Left forelimb (tissue), 1 donor: Measurements from ENCODE around the gene RAB11FIP3.

Source experiments
- DNase-seq: peaks from one replicate; pipeline ENCODE4 v3.0.0-alpha.2; 2018; ENCODE audit warnings: low spot score

Gene RAB11FIP3

DNA sequence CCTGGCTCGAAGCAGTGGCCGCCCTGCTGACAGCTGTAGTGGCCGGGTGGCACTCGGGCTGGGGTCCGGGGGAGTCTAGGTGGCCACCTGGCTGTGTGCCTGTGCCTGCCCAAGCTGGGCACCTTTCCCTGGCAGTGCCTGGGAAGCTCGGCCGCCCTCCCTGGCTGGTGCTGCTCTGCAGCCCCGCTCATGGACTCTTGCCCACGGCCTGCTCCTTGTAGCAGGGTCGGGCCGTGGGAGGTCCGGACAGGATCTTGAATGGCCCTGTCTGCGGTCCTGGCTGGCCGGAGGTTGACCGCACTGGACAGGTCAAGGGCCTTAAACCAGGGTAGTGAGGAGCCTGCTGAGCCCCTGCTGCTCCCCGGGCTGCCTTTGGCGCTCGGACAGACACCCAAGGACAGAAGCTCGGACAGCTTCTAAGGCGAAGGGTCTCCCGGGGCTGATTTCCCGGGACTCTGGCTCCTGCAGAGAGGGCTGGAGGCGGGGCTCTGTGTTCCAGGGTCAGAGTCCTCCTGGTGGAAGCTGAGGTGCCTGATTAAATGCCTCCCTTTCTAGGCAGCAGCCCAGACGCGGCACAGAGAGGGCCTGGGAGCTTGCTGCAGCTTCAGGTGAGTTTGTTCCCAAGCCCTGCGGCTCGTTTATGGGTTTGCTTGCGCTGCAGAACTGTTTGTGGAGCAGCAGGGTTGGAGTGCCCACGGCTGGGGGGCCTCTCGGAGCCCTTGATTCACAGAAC is 108.1 kb downstream of the RAB11FIP3 start:
- no peak for DNase-seq

DNA sequence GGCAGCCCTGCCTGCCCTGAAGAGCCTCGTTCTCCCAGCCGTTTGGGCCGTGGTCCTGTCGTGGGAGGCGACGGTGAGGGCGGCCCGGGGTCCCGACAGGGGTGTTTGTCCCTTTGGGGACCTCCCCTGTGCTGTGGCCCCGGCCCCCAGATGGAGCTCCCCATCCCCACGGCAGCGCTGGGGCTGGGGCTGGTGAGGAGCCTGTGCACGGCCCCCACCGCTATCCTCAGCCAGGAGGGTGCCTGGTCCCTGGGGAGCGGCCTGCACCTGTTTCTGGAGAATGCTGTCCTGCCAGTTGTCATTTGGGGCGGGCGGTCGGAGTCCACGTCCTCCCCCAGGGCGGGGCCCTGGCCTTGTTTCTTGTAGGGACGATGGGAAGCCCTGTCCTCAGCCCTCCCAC is 108.7 kb downstream of the RAB11FIP3 start:
- no peak for DNase-seq

DNA sequence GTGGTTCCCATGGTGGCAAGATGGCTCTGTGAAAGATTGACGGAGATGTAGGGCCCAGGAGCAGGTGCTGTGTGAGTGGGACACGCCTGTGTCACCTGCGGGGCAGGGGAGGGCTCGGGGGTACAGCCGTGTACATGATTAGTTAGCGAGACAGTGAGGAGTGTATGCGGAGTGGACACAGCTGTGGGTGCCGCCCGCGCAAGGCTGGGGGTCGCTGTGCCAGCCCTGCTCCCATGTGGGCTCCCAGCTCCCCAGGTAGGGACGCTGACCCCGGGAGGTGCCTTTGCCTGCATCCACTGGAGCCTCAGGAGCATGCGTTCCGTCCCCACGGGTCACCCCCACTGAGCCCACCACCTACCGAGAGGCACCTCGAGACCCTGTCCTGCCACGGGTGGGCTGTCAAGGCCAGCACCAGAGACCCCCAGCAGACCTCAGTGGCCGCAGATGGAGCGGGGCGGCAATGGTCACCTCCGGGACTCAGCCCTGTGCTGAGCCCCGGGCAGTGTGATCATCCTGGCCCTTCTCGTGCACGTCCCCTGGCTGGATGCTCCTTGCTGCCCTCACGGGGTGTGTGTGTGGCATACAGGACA is 109.5 kb downstream of the RAB11FIP3 start:
- no peak for DNase-seq

DNA sequence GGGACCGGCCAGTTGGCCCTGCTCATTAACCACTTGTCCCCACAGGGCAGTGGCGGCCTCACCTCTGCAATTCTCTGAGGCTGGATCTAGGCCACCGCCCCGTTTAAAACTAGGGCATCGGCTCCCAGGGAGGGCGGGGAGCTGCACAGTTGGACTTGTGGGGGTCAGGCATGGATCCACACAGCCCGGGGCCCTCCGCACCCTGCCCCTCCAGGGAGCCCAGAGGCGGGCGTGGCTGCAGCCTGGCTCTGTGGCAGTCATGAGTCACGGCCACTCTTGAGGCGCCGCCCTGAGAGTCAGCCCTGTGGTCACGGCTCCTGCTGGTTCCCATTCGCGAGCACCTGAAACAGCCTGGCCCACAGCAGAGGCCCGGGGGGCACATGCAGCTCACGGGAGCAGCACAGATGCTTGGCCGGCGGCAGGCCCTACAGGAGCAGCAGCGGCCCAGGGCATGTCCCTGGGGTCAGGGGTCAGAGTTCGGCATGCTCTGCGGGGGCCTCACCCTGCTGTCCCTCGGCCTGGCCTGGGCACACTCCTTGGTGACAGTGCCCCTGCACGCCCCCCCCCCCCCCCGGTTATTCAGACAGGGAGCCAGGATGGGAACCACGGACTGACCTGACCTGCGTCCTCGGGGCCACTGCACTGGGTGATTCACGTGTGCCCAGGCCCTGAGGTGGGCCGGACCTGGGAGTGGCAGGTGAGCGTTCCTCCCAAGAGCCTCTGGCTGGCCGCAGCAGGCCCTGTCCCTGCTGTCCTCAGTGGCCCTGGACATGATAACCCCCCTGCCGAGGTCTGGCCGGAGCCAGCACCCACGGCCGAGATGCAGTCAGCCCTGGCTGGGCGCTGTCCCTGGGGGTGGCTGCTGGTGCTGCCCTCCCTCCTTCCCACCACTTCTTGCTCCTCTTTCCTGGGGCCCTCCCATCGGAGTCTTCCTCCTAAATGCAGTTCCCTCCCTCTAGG is 110.3 kb downstream of the RAB11FIP3 start:
- no peak for DNase-seq

DNA sequence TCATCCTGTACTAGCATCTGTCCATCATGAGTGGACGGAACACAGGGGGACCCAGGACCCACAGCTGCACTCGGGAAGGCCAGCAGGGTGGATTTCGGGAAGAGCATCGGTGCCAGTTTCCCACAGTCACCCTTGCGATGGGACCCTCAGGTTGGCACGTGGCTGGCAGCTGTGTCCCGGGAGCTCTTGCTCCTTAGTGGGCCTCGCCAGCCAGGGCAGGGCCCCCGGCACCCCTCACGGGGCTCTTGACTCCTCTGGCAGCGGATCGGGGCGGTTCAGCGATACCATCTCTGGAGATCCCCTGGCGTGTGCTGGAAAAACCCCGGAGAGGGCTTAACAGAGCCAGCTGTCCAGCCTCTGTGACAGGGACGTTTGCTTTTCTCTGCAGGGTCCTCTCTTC is 111.3 kb downstream of the RAB11FIP3 start:
- DNase-seq: no peak

DNA sequence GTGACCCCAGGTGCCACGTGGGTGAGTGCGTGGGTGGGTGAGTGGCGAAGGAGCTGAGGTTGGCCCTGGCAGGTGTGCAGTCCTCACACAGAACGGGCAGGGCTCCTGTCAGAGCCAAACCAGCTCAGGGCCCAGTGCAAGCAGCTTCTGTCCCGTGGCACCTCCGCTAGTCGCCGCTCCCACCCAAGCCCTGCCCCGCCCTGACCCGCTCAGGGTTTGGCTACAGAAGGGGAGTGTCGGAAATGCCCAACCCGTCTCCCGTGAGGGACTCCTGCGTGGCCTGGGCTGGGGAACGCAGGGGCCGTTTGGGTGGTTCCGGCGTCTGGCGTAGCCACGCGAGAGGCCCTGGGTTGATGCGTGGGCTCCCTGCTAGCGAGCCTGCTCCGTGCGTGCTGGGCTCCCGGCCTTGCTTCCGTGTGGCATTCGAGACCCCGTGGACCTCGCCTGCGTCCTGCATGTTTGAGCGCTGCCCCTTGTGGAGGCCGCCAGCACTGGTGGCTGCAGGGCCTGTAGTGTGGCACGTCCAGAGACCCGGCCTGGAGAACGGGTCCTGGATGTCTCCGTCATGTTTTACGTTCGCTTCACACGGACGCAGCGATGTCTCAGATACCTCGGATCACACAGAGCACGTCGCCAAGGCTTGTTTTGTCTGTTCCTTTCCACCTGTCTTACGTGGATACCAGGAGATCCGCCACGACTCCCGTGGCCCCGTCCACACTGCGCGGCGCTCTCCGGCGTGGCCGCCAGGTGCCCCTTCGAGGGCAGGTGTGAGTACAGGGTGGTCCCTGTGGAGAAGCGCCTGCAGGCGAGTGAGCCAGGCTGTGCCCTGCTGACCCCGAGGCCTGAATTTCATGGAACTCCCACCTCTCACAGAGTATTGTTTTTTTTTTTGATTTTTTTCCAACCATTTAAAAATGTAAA is 112.2 kb downstream of the RAB11FIP3 start:
- no peak for DNase-seq

DNA sequence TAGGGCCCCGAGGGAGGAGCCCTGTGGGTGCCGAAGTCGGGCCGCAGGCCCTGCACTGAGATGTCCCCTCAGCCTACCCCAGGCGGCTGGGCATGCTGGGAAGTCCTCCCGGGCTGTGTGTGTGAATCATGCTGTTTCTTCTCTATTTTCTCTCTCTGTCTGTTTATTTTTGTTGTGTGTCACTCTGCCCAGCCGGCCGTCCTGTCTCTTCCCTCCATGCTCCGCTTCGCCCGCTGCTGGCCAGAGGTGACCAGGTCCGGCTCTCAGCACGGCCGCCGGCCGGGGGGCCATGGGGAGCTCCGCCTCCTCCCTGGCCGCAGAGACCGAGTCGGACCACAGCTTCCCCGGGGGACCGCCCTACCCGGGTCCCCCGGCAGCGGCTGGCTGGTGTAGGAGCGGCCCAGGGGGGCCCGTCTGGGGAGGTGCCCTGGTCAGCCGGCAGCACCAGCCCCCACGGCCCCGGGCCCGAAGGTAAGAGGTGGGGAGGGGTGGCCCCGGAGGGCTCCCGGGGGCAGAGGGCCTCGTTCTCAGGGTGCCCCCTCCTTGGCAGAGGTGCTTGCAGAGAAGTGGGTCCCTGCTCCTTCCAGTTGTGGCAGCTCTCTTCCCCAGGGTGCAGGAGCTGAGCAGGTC is 114.6 kb downstream of the RAB11FIP3 start:
- DNase-seq: no peak

DNA sequence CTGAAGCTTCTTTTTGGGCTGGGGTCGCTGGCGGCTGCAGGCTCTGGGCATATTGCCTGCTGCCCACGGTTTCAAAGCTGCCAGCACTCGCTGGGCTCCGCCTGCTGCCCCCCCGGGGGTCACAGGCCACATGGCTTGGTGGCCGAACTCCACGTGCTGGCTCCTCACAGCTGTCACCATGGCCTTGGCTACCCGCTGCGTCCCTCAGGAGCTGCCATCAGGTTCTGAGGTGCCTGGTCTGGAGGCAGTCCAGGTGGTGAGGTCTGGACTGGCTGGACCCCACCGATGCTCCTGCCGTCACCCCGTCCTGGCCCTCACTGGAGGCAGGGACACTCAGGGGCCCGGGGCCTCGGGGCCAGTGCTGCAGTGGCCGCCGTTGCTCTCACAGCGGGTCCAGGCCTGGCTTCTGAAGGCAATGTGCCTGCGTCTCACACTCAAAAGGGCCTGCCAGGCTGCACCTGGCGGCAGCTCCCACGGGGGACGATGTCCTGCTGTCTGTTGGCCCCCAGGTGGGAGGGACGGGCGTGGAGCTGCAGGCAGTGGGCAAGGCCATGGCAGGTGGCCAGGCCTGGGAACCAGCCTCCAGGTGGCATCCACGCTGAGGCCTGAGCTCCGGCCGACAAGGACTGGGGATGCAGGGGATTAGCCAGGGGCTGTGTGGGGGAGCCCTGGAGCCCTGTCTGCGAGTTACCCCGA is 115.3 kb downstream of the RAB11FIP3 start:
- DNase-seq: no peak

DNA sequence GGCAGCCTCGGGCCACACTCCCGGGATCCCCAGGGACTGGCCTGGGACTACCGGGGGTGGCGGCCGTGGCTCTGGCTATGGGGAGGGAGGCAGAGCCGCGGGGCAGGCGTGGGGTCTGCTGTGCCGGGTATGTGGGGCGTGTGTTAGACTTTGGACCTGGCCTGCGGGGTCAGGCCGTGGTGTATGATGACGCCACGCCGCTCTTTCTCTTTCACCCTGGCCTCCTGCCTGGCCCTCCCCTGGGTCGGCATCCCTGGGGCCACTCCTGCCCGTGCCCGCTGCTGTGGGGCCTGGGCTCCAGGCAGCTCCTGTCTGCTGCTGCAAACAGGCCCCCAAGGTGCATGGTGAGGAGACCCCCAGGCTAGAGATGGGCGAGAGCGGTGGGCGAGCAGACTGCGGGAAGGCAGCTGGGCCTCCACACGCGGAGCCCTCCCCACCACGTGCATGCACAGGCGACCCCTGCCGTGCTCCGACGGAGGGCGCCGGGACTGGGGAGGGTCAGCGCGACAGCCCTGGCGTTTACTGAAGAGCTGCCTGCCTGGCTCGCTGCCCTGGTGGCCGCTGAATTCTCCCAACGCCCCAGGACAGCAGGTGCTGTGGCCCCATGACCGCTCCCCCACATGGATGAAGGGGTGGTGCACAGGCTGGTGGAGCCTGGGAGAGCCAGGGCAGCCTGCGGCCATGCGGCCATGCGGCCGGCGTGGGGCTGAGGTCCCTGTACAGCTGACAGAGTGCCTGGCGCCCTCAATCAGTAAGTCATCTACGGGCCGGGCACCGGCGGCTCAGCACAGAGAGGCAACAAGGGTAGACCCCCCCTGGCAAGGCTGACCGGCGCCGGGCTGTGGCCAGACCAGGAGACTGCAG is 118.1 kb downstream of the RAB11FIP3 start:
- no peak for DNase-seq

DNA sequence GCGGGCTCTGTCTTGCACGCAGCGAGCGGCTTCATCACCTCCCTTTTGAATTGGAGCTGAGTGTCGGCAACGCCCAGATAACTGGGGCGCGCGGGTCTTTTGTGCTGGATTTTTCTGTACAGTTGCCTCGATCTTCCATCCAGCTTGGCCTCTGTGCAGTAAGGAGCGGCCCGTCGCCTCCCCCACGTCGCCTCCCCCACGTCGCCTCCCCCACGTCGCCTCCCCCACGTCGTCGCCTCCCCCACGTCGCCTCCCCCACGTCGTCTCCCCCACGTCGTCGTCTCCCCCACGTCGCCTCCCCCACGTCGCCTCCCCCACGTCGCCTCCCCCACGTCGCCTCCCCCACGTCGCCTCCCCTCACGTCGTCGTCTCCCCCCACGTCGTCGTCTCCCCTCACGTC is 119.1 kb downstream of the RAB11FIP3 start:
- no peak for DNase-seq

DNA sequence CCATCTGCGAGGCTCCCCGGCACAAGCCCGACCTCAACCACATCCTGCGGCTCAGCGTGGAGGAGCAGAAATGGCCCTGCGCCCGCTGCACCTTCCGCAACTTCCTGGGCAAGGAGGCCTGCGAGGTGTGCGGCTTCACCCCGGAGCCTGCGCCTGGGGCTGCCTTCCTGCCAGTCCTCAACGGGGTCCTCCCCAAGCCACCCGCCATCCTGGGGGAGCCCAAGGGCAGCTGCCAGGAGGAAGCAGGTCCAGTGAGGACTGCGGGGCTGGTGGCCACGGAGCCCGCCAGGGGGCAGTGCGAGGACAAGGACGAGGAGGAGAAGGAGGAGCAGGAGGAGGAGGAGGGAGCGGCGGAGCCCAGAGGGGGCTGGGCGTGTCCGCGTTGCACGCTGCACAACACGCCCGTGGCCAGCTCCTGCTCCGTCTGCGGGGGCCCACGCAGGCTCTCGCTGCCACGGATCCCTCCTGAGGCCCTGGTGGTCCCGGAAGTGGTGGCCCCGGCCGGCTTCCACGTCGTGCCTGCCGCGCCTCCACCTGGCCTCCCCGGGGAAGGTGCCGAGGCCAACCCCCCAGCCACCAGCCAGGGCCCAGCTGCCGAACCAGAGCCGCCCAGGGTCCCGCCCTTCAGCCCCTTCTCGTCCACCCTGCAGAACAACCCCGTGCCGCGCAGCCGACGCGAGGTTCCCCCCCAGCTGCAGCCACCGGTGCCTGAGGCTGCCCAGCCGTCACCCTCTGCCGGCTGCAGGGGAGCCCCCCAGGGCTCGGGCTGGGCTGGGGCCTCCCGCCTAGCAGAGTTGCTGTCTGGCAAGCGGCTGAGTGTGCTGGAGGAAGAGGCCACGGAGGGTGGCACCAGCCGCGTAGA is 121.7 kb downstream of the RAB11FIP3 start:
- DNase-seq: no peak

DNA sequence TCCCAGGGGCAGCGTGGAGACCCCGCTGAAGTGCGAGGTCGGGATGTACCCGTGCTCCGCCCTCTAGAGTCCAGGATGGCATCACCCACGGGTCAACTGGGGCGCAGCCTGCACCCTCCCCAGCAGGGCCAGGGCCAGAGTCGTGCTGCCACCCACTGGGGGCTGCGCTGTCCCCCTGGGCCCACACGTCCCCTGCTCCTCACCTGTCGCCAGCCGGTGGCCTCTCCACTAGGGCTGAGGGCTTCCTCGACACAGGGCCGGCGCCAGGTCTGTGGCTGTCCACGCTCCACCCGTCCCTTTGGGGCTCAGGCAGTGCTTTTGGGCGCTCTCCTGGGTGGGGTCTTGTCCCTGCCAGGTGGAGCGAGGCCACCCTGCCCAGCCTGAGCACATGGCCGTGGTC is 123.1 kb downstream of the RAB11FIP3 start:
- DNase-seq: no peak

DNA sequence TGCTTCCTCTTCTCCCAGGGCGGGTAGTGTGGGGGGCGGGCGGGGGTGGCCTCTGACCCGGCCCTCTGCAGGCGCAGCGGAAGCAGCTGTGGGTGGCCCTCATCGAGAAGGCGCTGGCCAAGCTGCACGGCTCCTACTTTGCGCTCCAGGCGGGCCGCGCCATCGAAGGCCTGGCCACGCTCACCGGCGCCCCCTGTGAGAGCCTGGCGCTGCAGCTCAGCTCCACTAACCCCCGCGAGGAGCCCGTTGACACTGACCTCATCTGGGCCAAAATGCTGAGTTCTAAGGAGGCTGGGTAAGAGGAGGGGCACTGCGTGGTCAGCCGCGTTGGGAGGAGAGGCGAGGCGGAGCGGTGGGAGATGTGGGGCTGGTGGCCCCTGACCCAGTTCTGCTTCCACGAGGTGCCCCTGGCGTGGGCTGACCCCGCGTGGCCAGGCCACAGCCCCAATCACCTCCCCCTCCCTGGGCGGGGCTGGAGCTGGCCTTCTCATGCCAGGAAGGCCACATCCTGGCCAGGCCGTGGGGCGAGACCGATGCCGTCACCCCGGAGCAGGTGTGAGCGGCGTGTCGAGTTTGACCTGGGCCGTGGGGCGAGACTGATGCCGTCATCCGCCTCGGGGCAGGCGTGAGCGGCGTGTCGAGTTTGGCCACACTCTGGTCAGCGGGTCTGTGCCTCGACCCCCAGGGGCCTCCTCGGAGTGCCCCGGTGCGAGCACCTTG is 124.3 kb downstream of the RAB11FIP3 start:
- no peak for DNase-seq

DNA sequence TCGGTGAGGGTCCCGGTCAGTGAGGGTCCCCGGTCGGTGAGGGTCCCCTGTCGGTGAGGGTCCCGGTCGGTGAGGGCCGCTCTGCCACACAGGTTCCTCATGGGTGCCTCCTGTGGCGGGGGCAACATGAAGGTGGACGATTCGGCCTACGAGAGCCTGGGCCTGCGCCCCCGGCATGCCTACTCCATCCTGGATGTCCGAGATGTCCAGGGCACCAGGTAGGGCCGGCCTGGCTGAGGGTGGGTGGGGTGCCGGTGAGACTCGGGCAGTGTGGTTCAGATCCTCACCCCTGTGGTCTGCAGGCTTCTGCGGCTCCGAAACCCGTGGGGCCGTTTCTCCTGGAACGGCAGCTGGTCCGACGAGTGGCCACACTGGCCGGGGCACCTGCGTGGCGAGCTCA is 125.8 kb downstream of the RAB11FIP3 start:
- no peak for DNase-seq

DNA sequence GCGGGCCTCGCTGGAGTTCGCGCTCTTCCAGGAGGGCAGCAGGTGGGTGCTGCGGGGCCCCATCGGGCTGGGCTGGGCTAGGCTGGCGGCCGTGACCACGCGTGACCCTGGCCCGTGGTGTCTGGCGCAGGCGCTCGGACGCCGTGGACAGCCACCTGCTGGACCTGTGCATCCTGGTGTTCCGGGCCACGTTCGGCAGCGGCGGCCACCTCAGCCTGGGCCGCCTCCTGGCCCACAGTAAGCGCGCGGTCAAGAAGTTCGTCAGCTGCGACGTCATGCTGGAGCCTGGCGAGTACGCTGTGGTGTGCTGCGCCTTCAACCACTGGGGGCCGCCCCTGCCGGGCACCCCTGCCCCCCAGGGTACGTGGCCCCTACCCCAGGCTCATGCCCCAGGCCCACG is 126.7 kb downstream of the RAB11FIP3 start:
- DNase-seq: no peak

DNA sequence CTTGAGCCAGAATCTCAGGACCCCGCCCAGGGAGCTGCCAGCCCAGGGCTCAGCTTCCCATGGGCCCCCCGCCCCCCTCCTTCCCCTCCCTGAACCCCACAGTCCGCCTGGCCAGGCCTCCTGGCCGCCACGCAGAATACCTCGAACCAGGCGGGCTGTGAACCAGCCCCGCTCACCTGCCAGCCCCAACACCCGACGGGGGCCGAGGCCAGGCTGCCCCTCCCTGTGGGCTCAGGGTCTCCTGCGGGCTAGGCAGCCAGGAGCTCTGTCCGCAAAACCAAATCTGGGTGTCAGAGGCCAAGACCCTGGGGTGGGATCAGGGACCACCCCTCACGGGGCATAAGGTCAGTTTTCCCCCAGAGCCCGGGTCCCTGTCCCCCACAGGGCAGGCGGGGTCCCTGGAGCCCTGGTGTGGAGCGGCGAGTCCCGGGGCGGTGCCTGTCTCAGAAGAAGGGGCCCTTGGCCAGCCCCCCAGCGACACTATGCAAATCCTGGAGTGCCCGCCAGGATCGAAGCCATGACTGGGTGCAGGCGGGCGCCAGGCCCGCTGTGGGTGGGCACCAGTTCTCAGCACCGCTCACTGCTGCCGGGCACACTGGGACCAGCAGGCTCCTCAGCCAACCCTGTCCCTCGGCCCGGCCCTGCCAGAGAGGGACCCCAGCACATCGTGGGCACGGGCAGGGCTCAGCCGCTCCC is 128.3 kb downstream of the RAB11FIP3 start:
- DNase-seq: no peak

DNA sequence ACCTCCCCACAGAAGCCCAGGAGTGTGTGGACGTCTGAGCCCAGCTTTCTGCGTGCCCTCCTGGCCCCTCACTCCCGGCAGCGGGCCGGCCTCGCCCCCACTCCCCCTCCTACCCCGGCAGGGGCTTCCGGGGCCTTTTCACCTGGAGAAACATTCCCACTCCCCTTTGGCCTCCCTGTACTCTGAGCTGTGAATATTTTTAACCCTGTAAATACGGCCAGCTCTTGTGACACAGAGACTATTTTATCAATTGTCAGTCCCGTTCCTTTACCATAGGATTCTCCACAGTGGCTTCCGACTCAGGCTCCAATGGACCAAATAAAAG is 128.8 kb downstream of the RAB11FIP3 start:
- no peak for DNase-seq
